Astrocyte of the spinal cord (primary cell): ENCODE results near the gene GNAT2.
A peak's percentile ranks its signal among the peaks of the same experiment; 100 is the strongest.

Experiments
- DNase-seq: peaks from one replicate; pipeline ENCODE4 v3.0.0; 2011; ENCODE audit warnings: low read depth, low spot score
- H3K4me3 ChIP-seq: 2 replicates; pipeline ENCODE4 v1.5.1; 2011; ENCODE audit warnings: low read depth, mild to moderate bottlenecking, low read length, moderate library complexity
- CTCF ChIP-seq: IDR thresholded peaks from 2 replicates; pipeline ENCODE4 v1.5.1; 2012; ENCODE audit warnings: low read depth, mild to moderate bottlenecking, low read length, inconsistent platforms
- in situ Hi-C: cut with HindIII; loops from 2 replicates; pipeline ENCODE4 v1.10.0; 2017; ENCODE audit warnings: low sequenced_read_pairs

The GNAT2 gene

GRCh38 chr1:109654519-109654918 lies 35.1 kb upstream of the GNAT2 start:
- H3K4me3 ChIP-seq: no peak overlapping the region
- in situ Hi-C loops: no loop called here
- no peak for TF ChIP-seq CTCF
- no peak for DNase-seq

GRCh38 chr1:109653306-109653705 lies 33.9 kb upstream of the GNAT2 start:
- in situ Hi-C loops: no loop called here
- H3K4me3 ChIP-seq: no peak overlapping the region
- DNase-seq: no peak
- no peak for TF ChIP-seq CTCF

GRCh38 chr1:109652402-109652801 lies 33.0 kb upstream of the GNAT2 start:
- no peak for DNase-seq
- no peak for TF ChIP-seq CTCF
- in situ Hi-C loops: no loop called here
- no peak overlapping the region for H3K4me3 ChIP-seq

- in situ Hi-C loops: no loop called here
- no peak overlapping the region for H3K4me3 ChIP-seq
- TF ChIP-seq CTCF: no peak
- DNase-seq: no peak
Measured at GRCh38 chr1:109650609-109651008, 31.2 kb upstream of the GNAT2 start.

GRCh38 chr1:109649491-109649914 lies 30.1 kb upstream of the GNAT2 start:
- in situ Hi-C loops: loop anchor here (10.0 kb wide), 1 partner anchor 125 kb away; no protein-coding TSS in a partner anchor
- TF ChIP-seq CTCF: peak; percentile 29
- peak overlapping the region; percentile 21 for H3K4me3 ChIP-seq
- DNase-seq: peak; percentile 43

GRCh38 chr1:109644670-109645069 lies 25.3 kb upstream of the GNAT2 start:
- DNase-seq: no peak
- in situ Hi-C loops: loop anchor here (10.0 kb wide), 1 partner anchor 130 kb away; no protein-coding TSS in a partner anchor
- no peak overlapping the region for H3K4me3 ChIP-seq
- no peak for TF ChIP-seq CTCF
